IPS-NIHi11 (cell line): ENCODE measurements around the gene ARHGEF1.

Experiments
- DNase-seq: peaks from one replicate; pipeline ENCODE4 v3.0.0; 2012; ENCODE audit warnings: mixed read lengths, low spot score

Gene ARHGEF1

GRCh38 chr19:41882568-41883462 is at the start of gene ARHGEF1:
ARHGEF1 (plus strand) TSS chr19:41883184; CDS start chr19:41888083, 4,899 bp downstream.
- DNase-seq = peak; percentile 83

- no peak for DNase-seq
Observed at GRCh38 chr19:41837981-41838708, 44.8 kb upstream of the ARHGEF1 start.

GRCh38 chr19:41839211-41839610 is 43.8 kb upstream of the ARHGEF1 start:
- DNase-seq = no peak

- no peak for DNase-seq
Observed at GRCh38 chr19:41843371-41843770, 39.6 kb upstream of the ARHGEF1 start.

- peak; percentile 62 for DNase-seq
Observed at GRCh38 chr19:41844601-41845000, 38.4 kb upstream of the ARHGEF1 start, which contains the start of gene LYPD4. LYPD4 (minus strand) TSS chr19:41844683; CDS start chr19:41839285, 5,398 bp downstream.

- DNase-seq = no peak
Observed at GRCh38 chr19:41845001-41845050, 38.2 kb upstream of the ARHGEF1 start, which contains the start of gene DMRTC2. DMRTC2 (plus strand) TSS chr19:41845042; CDS start chr19:41847429, 2,387 bp downstream.

- DNase-seq = no peak
Observed at GRCh38 chr19:41845051-41845590, 37.9 kb upstream of the ARHGEF1 start.

- no peak for DNase-seq
Observed at GRCh38 chr19:41847351-41848105, 35.5 kb upstream of the ARHGEF1 start.

GRCh38 chr19:41848666-41849065 is 34.3 kb upstream of the ARHGEF1 start:
- no peak for DNase-seq

GRCh38 chr19:41849067-41849466 is 33.9 kb upstream of the ARHGEF1 start:
- DNase-seq = no peak

GRCh38 chr19:41850381-41850780 is 32.6 kb upstream of the ARHGEF1 start:
- DNase-seq = no peak

GRCh38 chr19:41851456-41851855 is 31.5 kb upstream of the ARHGEF1 start:
- DNase-seq = no peak

- DNase-seq = no peak
Observed at GRCh38 chr19:41853344-41853743, 29.6 kb upstream of the ARHGEF1 start.

- DNase-seq = no peak
Observed at GRCh38 chr19:41853768-41854167, 29.2 kb upstream of the ARHGEF1 start.

- no peak for DNase-seq
Observed at GRCh38 chr19:41859213-41859617, 23.8 kb upstream of the ARHGEF1 start.

- DNase-seq = peak; percentile 96
Observed at GRCh38 chr19:41859618-41860418, 23.2 kb upstream of the ARHGEF1 start, which contains the start of gene RPS19. RPS19 (plus strand) TSS chr19:41860255; CDS start chr19:41860775, 520 bp downstream.

GRCh38 chr19:41860419-41861115 is 22.4 kb upstream of the ARHGEF1 start:
- no peak for DNase-seq

- no peak for DNase-seq
Observed at GRCh38 chr19:41861116-41861768, 21.7 kb upstream of the ARHGEF1 start.

GRCh38 chr19:41861846-41862245 is 21.1 kb upstream of the ARHGEF1 start:
- DNase-seq = no peak

GRCh38 chr19:41862445-41862986 is 20.5 kb upstream of the ARHGEF1 start:
- no peak for DNase-seq
